Naive thymus-derived CD4-positive, alpha-beta T cell (primary cell): ENCODE measurements around the gene AJM1. TPM values are rescaled to one million over a fixed set of nuclear protein-coding genes. Genes with fewer than 3 reads are reported as not detected.

Experiments
- ATAC-seq: fragments of 150-1000 bp; cut with Tn5 transposase; 2 replicates; pipeline ENCODE4 v1.10.0; 2021; ENCODE audit warnings: mild to moderate bottlenecking, moderate library complexity
- CTCF ChIA-PET: fragments of 350-600 bp; sonication (Branson Sonifier 250); formaldehyde crosslinking; loops from one replicate; lab custom pipeline; 2021; ENCODE audit warnings: antibody characterized with exemption; lab: Charles Lee
- POLR2A ChIA-PET: fragments of 350-600 bp; sonication (Branson Sonifier 250); formaldehyde crosslinking; loops from one replicate; lab custom pipeline; 2021; ENCODE audit warnings: antibody characterized with exemption, inconsistent platforms; lab: Charles Lee
- DNase-seq, 9 donors: peaks; one replicate each; pipeline versions ENCODE4 v3.0.0 to v3.0.0-alpha.2; 2020 to 2022; ENCODE audit warnings: mixed read lengths in 1 of 9
- H3K27ac ChIP-seq: one replicate; pipeline ENCODE4 v1.7.0; 2013; ENCODE audit warnings: mild to moderate bottlenecking, low read depth, low read length, moderate library complexity
- H3K27me3 ChIP-seq, 2 donors: one replicate each; pipeline ENCODE4 v1.7.0; 2013; ENCODE audit warnings: low read length in 2 of 2, mild to moderate bottlenecking in 2 of 2, moderate library complexity in 2 of 2; ENCODE audit not compliant: control insufficient read depth in 2 of 2, insufficient read depth in 2 of 2
- H3K36me3 ChIP-seq, 3 experiments: 1 replicate in 2 of 3; 2 replicates in 1 of 3; pipeline ENCODE4 v1.7.0; 2013; ENCODE audit warnings: low read length in 3 of 3, mild to moderate bottlenecking in 3 of 3, moderate library complexity in 1 of 3; ENCODE audit not compliant: insufficient read depth in 3 of 3, control insufficient read depth in 2 of 3
- H3K4me1 ChIP-seq, 2 donors: one replicate each; pipeline ENCODE4 v1.7.0; 2013; ENCODE audit warnings: low read length in 2 of 2, mild to moderate bottlenecking in 2 of 2, moderate library complexity in 1 of 2; ENCODE audit not compliant: control insufficient read depth in 2 of 2, insufficient read depth in 2 of 2
- H3K4me3 ChIP-seq: 2 replicates; pipeline ENCODE4 v1.7.0; 2013; ENCODE audit warnings: mild to moderate bottlenecking, low read length
- H3K9me3 ChIP-seq, 3 experiments: 1 replicate in 2 of 3; 2 replicates in 1 of 3; pipeline ENCODE4 v1.7.0; 2013; ENCODE audit warnings: low read length in 3 of 3; ENCODE audit not compliant: control insufficient read depth in 2 of 3
- H3K27ac Mint-ChIP-seq, 9 donors: one replicate each; pipeline ENCODE4 v1.8.0; 2020 to 2022; ENCODE audit warnings: mixed read lengths in 9 of 9, mild to moderate bottlenecking in 8 of 9, moderate library complexity in 5 of 9, inconsistent platforms in 2 of 9
- H3K27me3 Mint-ChIP-seq, 5 donors: one replicate each; pipeline ENCODE4 v1.8.0; 2021 to 2022; ENCODE audit warnings: mixed read lengths in 5 of 5, mild to moderate bottlenecking in 1 of 5
- H3K36me3 Mint-ChIP-seq, 5 donors: one replicate each; pipeline ENCODE4 v1.8.0; 2020 to 2022; ENCODE audit warnings: mixed read lengths in 5 of 5, mild to moderate bottlenecking in 3 of 5, inconsistent platforms in 1 of 5
- H3K4me1 Mint-ChIP-seq, 7 donors: one replicate each; pipeline ENCODE4 v1.8.0; 2020 to 2022; ENCODE audit warnings: mixed read lengths in 7 of 7, mild to moderate bottlenecking in 3 of 7, inconsistent platforms in 1 of 7
- H3K4me3 Mint-ChIP-seq, 10 donors: one replicate each; pipeline ENCODE4 v1.8.0; 2020 to 2022; ENCODE audit warnings: mild to moderate bottlenecking in 10 of 10, mixed read lengths in 10 of 10, moderate library complexity in 6 of 10, inconsistent platforms in 2 of 10
- H3K9me3 Mint-ChIP-seq, 11 donors: one replicate each; pipeline ENCODE4 v1.8.0; 2020 to 2022; ENCODE audit warnings: mixed read lengths in 11 of 11, mild to moderate bottlenecking in 4 of 11, inconsistent platforms in 1 of 11, moderate library complexity in 1 of 11
- intact Hi-C, 2 donors: fragments of 100-400 bp; cut with micrococcal nuclease; formaldehyde crosslinking; loops; one replicate each; pipeline ENCODE4 v1.15.1; 2023
- polyA plus RNA-seq, 2 donors: library from polyadenylated mRNA; unstranded; fragments of 300-500 nt; fragmentation: Illumina TruSeq; gene quantifications; one replicate each; pipeline ENCODE4 v1.2.3, GENCODE V29; 2021
- total RNA-seq, 6 experiments: library from RNA in 5 of 6; stranded (reverse) in 5 of 6; gene quantifications; 1 replicate in 5 of 6; 2 replicates in 1 of 6; pipeline ENCODE4 v1.2.3 and lab custom pipeline; 2021 to 2026

AJM1 gene
- total and polyA plus RNA-seq, 7 experiments from 2014 or later: 0.04 to 7.5 (median 1.3) TPM; not detected in 1

DNA sequence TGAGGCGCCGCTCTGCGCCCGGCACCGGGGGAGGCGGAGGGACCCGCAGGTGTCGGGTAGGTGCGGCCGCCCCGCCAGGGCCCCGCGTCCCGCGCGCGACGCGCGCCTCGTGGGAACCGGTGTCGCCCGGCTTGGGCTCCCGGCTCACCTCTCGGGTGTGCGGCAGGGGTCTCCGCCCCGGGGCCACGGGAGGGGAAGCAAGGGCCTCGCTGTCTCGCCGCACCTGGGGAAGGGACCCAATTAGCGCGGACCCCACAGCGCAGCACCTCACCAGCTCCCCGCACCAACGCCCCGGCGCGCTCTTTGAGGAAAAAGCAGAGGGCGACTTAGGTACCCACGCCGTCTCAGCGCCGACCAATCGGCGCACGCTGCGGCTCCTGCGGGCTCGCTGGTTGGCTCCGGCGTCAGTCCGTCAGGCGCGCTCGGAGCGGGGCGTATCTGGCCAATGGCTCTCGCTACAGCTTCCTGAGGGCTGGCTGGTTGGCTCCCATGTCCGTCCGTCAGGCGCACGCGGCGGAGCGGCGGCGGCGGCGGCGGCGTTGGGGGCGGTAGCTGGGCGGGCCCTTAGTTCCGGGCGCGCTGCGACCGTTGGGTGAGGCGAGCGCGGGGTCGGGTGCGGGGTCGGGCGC is 43.8 kb downstream of the AJM1 start, which contains the start of gene TRAF2:
TSS of gene TRAF2 (plus strand) at position 567 of the 629 bp plus-strand sequence. CDS start 12,225 bp downstream, outside the sequence.
- peak; percentile 95 for ATAC-seq
- POLR2A ChIA-PET: interaction anchor here (0.7 to 2.4 kb wide), 15 partner anchors 11 to 159 kb away, joined by 3 to 9 read pairs (median 4); partner anchors contain the start of genes AJM1, EDF1, FBXW5 and TMEM141
- H3K4me1 ChIP-seq: peaks cover 26 to 29% of the 10 kb centered on the region in 2 donors
- peak within 1 kb of the TSS; percentile 76 for H3K4me3 ChIP-seq
- H3K9me3 Mint-ChIP-seq: no peaks in the 10 kb centered on the region
- peak; percentile 93 to 98 (median 96) for DNase-seq
- H3K27me3 ChIP-seq: no peaks in the 10 kb centered on the region
- peaks cover 0 to 5% (median 0%) of the 10 kb centered on the region in 5 donors for H3K36me3 Mint-ChIP-seq
- H3K4me1 Mint-ChIP-seq: peaks cover 17 to 53% (median 37%) of the 10 kb centered on the region in 7 donors
- CTCF ChIA-PET: no interaction called here
- intact Hi-C loops: loop anchor here (1.0 to 10.0 kb wide), 14 partner anchors 15 to 351 kb away; partner anchors contain the start of genes FBXW5 (in 2 of the 2), TMEM141 (in 2 of the 2), AJM1 (in 1 of the 2) and EDF1 (in 1 of the 2)
- peak within 1 kb of the TSS; percentile 83 to 99 (median 86) for H3K4me3 Mint-ChIP-seq
- H3K27ac Mint-ChIP-seq: peak within 1 kb of the TSS; percentile 78 to 95 (median 89)
- no peaks in the 10 kb centered on the region for H3K9me3 ChIP-seq
- H3K27ac ChIP-seq: peak within 1 kb of the TSS; percentile 97
- H3K27me3 Mint-ChIP-seq: no peaks in the 10 kb centered on the region
- H3K36me3 ChIP-seq: peaks cover 0 to 6% (median 0%) of the 10 kb centered on the region in 3 experiments

DNA sequence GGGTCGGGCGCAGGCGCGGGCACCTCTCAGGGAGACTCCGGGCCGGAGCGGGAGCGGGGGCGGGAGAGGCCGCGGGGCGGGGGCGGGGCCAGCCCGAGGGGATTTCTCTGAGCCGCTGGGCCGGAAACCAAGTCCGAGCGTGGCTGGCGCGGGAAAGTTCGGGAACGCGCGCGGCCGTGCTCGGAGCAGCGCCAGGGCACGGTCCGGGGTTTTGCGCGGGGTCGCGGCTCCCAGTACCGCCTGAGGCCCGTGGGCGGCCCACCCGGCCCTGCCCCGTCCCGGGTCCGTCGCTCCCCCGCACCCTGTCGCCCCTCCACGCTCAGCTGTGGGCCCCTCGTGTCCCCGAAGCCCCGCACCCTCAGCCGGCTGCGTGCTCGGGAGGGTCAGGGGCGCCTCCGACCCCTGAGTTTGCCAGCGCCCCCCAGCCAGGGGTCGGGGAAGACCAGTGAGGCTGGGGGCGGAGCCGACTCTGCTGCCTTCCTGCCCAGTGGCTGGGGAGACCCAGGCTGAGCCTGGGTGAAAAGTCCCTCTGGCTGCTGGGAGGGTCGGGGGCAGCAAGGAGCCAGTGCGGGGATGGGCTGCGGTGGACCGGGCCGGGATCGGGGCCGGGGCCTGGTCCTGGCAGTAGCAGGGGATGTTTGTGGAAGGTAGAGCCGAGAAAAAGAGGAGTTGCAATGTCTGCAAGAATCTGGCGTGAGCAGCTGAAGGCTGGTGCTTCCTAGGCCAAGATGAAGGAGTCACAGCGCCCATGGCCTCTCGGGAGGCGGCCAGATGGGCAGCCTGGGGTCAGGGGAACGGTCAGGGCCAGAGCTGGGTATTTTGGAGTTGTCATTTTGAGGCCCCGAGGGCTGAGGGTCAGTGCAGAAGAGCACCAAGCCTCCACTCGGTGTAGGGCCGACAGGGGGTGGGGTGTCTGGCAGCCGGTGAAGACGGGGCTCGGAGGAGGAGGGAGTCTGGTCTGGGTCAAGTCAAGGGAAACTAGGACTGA is 44.6 kb downstream of the AJM1 start:
- peak overlapping the region; percentile 78 to 95 (median 89) for H3K27ac Mint-ChIP-seq
- H3K4me1 Mint-ChIP-seq: peaks cover 16 to 46% (median 28%) of the 10 kb centered on the region in 7 donors
- Histone ChIP-seq H3K36me3 (peaks cover 0 to 6% (median 0%) of the 10 kb centered on the region in 3 experiments), H3K27ac (peak overlapping the region; percentile 97), H3K9me3 (no peaks in the 10 kb centered on the region), H3K27me3 (no peaks in the 10 kb centered on the region), H3K4me3 (peak overlapping the region; percentile 66), H3K4me1 (peaks cover 20 to 22% of the 10 kb centered on the region in 2 donors)
- DNase-seq (peak in 6 of 9 donors; percentile 5 to 77 (median 26)), ATAC-seq (peak; percentile 69)
- no peaks in the 10 kb centered on the region for H3K27me3 Mint-ChIP-seq
- peak overlapping the region; percentile 83 to 99 (median 86) for H3K4me3 Mint-ChIP-seq
- intact Hi-C loops: loop anchor here (1.0 to 10.0 kb wide), 14 partner anchors 14 to 352 kb away; partner anchors contain the start of genes EDF1 (in 2 of the 2), FBXW5 (in 2 of the 2), TMEM141 (in 2 of the 2) and AJM1 (in 1 of the 2)
- H3K36me3 Mint-ChIP-seq: peaks cover 0 to 3% (median 0%) of the 10 kb centered on the region in 5 donors
- CTCF ChIA-PET: no interaction called here
- POLR2A ChIA-PET: interaction anchor here (0.6 to 2.4 kb wide), 14 partner anchors 12 to 159 kb away, joined by 3 to 9 read pairs (median 4); partner anchors contain the start of genes AJM1, EDF1 and FBXW5
- H3K9me3 Mint-ChIP-seq: no peaks in the 10 kb centered on the region

DNA sequence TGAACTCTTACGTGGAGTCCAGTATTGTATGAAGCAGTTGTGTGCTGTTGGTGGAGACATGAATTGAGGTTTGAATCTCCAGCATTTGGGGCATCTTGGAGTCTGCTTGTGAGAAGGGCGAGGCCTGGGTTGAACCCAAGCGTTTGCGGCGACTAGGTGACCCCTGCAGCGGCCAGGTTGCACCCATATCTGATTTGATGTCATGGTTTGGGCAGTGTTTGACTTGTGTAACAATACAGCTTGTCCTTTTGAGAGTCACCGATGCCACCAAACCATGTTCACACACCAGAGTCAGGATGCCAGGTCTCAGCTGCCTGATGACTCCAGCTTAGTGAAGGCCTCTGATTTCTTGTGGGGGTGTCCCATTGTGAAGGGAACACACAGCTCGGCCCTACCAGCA is 46.2 kb downstream of the AJM1 start:
- Mint-ChIP-seq H3K4me3 (peak overlapping the region in 3 of 10 donors; percentile 32 to 86 (median 63)), H3K27me3 (no peaks in the 10 kb centered on the region), H3K9me3 (no peaks in the 10 kb centered on the region), H3K36me3 (peaks cover 0 to 3% (median 0%) of the 10 kb centered on the region in 5 donors), H3K27ac (peak overlapping the region in 2 of 9 donors; percentile 5 to 12), H3K4me1 (peaks cover 13 to 39% (median 21%) of the 10 kb centered on the region in 7 donors)
- no peak overlapping the region for H3K4me3 ChIP-seq
- POLR2A ChIA-PET: interaction anchor here (0.7 kb wide), 1 partner anchor 20 kb away, joined by 3 read pairs; no protein-coding TSS in a partner anchor
- peaks cover 0 to 11% (median 0%) of the 10 kb centered on the region in 3 experiments for H3K36me3 ChIP-seq
- intact Hi-C loops: loop anchor here (5.0 to 10.0 kb wide), 2 partner anchors 199 to 354 kb away; partner anchors contain the start of gene MAN1B1 (in 1 of the 2)
- H3K27ac ChIP-seq: no peak overlapping the region
- peaks cover 5 to 9% of the 10 kb centered on the region in 2 donors for H3K4me1 ChIP-seq
- H3K9me3 ChIP-seq: no peaks in the 10 kb centered on the region
- CTCF ChIA-PET: interaction anchor here (0.6 kb wide), 1 partner anchor 25 kb away, joined by 3 read pairs; no protein-coding TSS in a partner anchor
- DNase-seq: no peak
- no peak for ATAC-seq
- H3K27me3 ChIP-seq: no peaks in the 10 kb centered on the region

DNA sequence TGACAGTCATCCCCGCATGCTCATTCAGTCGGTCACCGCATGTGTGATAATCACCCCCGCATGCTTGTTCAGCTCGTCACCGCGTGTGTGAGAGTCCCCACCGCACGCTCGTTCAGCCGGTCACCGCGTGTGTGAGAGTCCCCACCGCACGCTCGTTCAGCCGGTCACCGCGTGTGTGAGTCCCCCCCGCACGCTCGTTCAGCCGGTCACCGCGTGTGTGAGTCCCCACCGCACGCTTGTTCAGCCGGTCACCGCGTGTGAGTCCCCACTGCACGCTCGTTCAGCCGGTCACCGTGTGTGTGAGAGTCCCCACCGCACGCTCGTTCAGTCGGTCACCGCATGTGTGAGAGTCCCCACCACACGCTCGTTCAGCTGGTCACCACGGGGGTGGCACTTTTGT is 47.6 kb downstream of the AJM1 start:
- DNase-seq (no peak), ATAC-seq (no peak)
- Mint-ChIP-seq H3K9me3 (no peaks in the 10 kb centered on the region), H3K36me3 (peaks cover 0 to 11% (median 0%) of the 10 kb centered on the region in 5 donors), H3K4me3 (no peak overlapping the region), H3K4me1 (peaks cover 13 to 45% (median 29%) of the 10 kb centered on the region in 7 donors), H3K27ac (peak overlapping the region in 1 of 9 donors; percentile 29), H3K27me3 (no peaks in the 10 kb centered on the region)
- Histone ChIP-seq H3K4me3 (no peak overlapping the region), H3K27me3 (no peaks in the 10 kb centered on the region), H3K9me3 (no peaks in the 10 kb centered on the region), H3K36me3 (peaks cover 0 to 12% (median 0%) of the 10 kb centered on the region in 3 experiments), H3K27ac (no peak overlapping the region), H3K4me1 (peaks cover 5 to 9% of the 10 kb centered on the region in 2 donors)
- intact Hi-C loops: loop anchor here (5.0 to 10.0 kb wide), 2 partner anchors 197 to 355 kb away; partner anchors contain the start of gene MAN1B1 (in 1 of the 2)
- POLR2A ChIA-PET: no interaction called here
- CTCF ChIA-PET: no interaction called here

DNA sequence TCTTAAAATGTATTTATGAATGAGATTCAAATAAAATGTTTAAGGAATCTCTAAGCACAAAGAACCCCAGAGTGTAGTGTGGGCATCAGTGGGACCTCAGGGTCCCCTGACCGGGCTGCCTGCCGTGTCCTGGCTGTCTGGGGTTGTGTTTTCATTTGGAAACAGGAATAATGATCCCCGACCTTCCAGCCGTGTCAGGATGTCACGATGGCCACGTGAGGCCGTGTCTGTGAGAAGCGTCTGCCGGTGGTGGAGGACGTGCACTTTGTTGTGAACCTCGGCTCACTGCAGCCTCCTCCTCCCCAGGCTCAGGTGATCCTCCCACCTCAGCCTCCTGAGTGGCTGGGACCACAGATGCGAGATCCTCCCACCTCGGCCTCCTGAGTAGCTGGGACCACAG is 48.4 kb downstream of the AJM1 start:
- CTCF ChIA-PET: no interaction called here
- H3K36me3 Mint-ChIP-seq: peaks cover 0 to 11% (median 0%) of the 10 kb centered on the region in 5 donors
- H3K9me3 Mint-ChIP-seq: no peaks in the 10 kb centered on the region
- Histone ChIP-seq H3K27me3 (no peaks in the 10 kb centered on the region), H3K9me3 (no peaks in the 10 kb centered on the region), H3K4me3 (no peak overlapping the region), H3K4me1 (peaks cover 3 to 5% of the 10 kb centered on the region in 2 donors), H3K36me3 (peaks cover 0 to 17% (median 0%) of the 10 kb centered on the region in 3 experiments), H3K27ac (no peak overlapping the region)
- H3K27ac Mint-ChIP-seq: no peak overlapping the region
- intact Hi-C loops: no loop called here
- no peak for ATAC-seq
- no peak for DNase-seq
- POLR2A ChIA-PET: interaction anchor here (1.4 kb wide), 1 partner anchor 9 kb away, joined by 4 read pairs; no protein-coding TSS in a partner anchor
- no peaks in the 10 kb centered on the region for H3K27me3 Mint-ChIP-seq
- peaks cover 13 to 46% (median 30%) of the 10 kb centered on the region in 7 donors for H3K4me1 Mint-ChIP-seq
- H3K4me3 Mint-ChIP-seq: no peak overlapping the region
